Measurements from ENCODE around the gene COQ5.

Gene COQ5

GRCh38 chr12:120479458-120479857, 49.5 kb downstream of the COQ5 start:
- DNase-seq (ENCODE audit: low read depth), result no peak
- H3K4me3 ChIP-seq (ENCODE audit: low read length), result no peak overlapping the region
- TF ChIP-seq CTCF (conservative IDR thresholded peaks at IDR 0.05; ENCODE audit: low read length), result no peak

- no peak overlapping the region for H3K4me3 ChIP-seq (ENCODE audit: low read length)
- DNase-seq (ENCODE audit: low read depth), result no peak
- no peak for TF ChIP-seq CTCF (conservative IDR thresholded peaks at IDR 0.05; ENCODE audit: low read length)
These were observed 53.3 kb downstream of the COQ5 start for GRCh38 chr12:120475643-120476042.

- H3K4me3 ChIP-seq (ENCODE audit: low read length), result no peak overlapping the region
- DNase-seq (ENCODE audit: low read depth), result peak; percentile 73
- no peak for TF ChIP-seq CTCF (conservative IDR thresholded peaks at IDR 0.05; ENCODE audit: low read length)
These were observed 54.4 kb downstream of the COQ5 start for GRCh38 chr12:120474616-120474960.

- no peak for DNase-seq (ENCODE audit: low read depth)
These were observed 54.9 kb downstream of the COQ5 start for GRCh38 chr12:120473807-120474615.

GRCh38 chr12:120472521-120472920, 56.4 kb downstream of the COQ5 start:
- no peak overlapping the region for H3K4me3 ChIP-seq (ENCODE audit: low read length)
- peak; percentile 13 for DNase-seq (ENCODE audit: low read depth)
- TF ChIP-seq CTCF (conservative IDR thresholded peaks at IDR 0.05; ENCODE audit: low read length), result no peak

More at GRCh38 chr12:120473807-120474615, 54.9 kb downstream of the COQ5 start:
- no peak for TF ChIP-seq CTCF (conservative IDR thresholded peaks at IDR 0.05; ENCODE audit: low read length)
- no peak overlapping the region for H3K4me3 ChIP-seq (ENCODE audit: low read length)

GRCh38 chr12:120470150-120470784, 58.7 kb downstream of the COQ5 start:
- peak; percentile 16 for DNase-seq (ENCODE audit: low read depth)
- peak overlapping the region; percentile 91 for H3K4me3 ChIP-seq (ENCODE audit: low read length)
- no peak for TF ChIP-seq CTCF (conservative IDR thresholded peaks at IDR 0.05; ENCODE audit: low read length)

Data from AG10803 (cell line).